HG03457 (cell line): ENCODE results near the gene LIMD2.

Experiments
- ATAC-seq: cut with Tn5 transposase; IDR thresholded peaks from one replicate; pipeline ENCODE4 v1.9.1; 2021; ENCODE audit warnings: moderate number of reproducible peaks; ENCODE audit not compliant: unreplicated experiment

The LIMD2 gene

DNA sequence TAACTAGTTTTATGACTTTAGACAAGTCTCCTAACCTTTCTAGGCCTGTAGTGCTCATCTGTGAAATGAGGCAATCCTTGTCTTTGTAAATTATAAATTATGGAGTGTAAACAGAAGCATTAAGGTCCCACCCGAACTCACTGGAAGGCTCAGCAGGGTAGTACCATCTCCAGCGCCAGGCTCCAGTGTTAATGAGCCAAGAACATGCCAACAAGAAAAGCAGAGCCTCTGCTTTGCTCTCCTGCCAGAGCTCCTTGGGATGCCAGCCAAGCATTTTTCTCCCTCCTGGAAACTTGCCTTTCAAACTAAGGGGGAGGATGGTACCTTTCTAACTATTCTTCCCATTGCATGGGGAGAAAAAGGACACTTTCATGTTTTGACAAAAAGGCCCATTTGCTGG, 14.9 kb downstream of the LIMD2 start:
- no peak for ATAC-seq

DNA sequence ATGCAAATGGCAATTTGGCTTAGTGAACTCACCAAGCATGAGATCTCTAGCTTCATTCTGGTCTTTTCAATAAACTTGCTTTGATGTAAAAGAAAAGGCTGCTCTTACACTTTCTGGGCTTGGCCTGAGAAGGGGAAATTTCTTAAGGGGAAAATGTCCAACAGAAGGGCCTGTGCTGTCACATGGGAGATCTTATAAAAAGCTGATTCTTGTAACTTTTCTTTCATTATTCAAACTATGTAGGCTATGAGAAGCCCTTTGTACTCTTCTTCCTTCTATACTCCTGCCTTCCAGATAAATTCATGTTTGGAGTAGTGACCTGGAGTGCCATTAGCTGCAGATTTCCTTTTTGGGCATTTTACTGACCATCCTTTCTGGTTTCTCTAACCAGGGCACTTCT, 16.9 kb downstream of the LIMD2 start:
- no peak for ATAC-seq

DNA sequence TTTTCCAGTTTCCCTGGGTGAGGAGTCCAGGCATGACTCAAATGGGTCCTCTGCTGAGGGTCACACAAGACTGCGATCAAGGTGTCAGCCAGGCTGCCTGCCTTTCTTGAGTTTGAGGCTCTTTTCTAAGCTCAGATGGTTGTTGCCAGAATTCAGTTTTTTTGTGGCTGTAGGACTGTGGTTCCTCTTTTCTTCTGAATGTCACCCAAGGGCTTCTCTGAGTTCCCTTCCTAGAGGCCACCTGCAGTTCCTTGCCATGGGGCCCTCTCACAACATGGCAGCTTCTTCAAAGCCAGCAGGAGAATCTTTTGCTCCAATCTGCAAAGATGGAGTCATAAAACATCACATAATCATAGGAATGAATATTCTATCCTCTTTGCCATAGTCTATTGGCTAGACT, 17.5 kb downstream of the LIMD2 start:
- no peak for ATAC-seq

DNA sequence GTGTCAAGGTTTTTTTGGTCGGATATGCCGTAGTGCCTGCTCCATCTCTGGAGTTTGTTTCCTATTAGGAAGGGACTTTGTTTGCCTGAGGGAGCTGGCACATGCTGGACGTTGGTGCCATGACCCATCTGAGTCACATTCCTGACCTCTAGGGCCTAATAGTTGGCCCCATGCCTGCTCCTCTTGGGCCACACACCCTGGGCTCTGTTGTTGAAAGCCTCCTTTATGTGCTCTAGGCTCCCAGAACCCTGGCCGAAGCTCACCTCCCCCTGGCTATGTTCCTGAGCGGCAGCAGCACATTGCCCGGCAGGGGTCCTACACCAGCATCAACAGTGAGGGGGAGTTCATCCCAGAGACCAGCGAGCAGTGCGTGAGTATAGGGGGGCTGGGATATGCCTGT, 18.4 kb downstream of the LIMD2 start:
- no peak for ATAC-seq

DNA sequence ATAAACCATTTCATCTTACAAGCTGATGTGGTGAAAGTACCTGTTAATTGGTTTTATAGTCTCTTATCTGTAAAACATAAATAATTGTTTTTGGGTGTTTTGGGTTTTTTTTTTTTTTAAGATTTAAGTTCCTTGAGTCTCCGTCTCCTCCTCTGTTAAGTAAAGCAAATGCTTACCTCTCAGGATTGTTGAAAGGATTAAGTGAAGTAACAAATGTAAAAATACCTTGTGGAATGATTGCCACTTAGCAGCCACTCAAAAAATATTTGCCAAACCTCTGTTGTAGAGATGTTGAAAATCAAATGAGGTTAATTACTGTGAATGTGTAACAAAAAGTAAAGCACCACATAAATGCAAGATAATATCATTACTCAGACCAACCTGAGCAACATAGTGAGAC, 19.2 kb downstream of the LIMD2 start:
- no peak for ATAC-seq

DNA sequence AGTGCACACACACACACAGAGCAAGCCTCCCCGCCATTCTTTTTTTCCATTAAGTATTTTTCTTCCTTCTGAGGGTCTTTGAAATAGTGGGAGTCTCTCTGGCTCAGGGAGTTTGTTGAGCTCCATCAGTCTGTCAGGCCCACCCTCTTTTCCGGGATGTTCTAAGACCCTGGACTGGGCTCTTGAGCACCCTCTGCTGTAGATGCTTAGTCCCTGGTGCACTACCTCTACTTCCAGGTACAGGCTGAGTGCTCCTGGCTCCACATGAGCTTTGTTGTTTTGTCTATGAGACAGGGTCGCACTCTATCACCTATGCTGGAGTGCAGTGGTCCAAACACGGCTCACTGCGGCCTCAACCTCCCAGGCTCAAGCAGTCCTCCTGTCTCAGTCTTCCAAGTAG, 20.7 kb downstream of the LIMD2 start:
- ATAC-seq: no peak

DNA sequence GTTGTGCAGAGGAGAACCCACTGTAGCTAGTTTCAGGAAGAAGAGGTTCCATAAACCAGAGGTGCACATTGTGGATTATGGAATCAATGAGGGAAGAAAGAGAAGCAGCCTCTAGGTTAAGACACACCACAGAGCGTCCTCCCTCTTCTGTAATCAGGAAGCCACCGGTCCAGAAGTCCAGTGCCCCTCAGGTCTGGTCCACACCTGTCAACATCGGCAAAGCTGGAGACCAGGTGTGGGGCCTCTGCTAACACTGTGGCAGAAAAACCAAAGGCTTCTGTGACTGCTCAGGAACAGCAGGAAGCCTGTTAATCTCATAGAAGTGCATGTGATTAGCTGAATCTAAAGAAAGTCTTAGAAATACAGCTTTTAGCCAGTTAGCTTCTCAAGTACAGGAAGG, 23.3 kb downstream of the LIMD2 start:
- ATAC-seq: no peak

DNA sequence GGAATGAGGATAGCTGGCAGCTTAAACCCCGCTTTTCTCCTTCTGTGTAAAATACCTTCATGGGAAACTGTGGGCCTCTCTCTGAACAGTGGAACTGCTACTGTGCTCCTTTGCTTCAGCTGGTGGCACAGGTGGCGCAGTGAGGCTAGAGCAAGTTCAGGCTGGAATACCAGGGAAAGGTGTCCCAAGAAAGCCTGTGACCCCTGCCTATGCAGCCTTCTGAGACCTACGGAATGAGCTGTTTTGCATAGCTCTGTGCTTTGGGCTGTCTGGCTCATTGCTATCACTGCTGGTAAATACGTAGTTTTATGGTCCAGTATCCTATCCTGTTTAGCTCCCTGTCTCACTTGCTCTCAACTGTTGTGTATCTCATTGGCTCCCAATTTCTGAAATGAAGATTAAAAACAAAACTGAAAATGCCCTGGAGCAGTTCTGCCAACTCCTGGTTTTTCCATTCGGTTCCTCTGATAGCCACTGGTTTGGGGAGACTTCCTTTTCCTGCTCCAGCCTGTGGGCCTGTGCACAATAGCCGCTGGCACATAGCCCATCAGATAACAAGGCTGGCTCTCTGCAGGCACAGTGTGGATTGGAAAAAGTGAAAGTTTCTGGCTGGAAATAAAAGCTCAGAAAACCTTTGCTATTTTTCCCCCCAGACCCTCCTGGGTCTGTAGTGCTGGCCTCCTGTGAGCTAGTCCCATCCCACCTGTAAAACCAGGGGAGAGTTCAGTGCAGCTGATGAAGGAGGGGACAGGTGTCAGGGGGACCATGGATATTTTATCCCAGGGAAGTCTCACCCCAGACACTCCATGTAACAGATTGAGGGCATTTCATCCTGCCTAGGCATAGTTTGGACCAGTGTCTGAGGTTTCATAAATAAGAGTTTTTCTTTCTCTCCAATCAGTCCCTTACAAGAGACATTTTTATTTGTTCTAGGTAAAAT, 24.0 kb downstream of the LIMD2 start:
- ATAC-seq: no peak

DNA sequence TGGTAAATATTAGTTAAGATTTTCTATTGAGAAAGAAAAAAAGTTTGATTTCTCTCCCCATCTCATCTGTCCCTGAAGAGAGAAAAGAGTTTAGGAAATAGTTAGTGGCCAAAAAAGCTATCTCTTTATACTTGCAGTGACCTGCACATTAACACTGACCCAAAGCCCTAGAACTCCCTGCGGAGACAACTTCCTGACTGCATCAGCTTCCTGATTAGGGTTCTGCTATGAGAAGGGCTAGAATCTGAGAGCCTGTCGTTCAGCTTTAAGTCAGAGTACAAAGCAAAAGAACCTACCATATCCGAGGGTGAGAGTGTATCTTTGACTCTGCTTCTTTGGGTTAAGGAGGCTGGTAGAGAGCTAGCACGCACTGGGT, 24.7 kb downstream of the LIMD2 start:
- ATAC-seq: no peak

DNA sequence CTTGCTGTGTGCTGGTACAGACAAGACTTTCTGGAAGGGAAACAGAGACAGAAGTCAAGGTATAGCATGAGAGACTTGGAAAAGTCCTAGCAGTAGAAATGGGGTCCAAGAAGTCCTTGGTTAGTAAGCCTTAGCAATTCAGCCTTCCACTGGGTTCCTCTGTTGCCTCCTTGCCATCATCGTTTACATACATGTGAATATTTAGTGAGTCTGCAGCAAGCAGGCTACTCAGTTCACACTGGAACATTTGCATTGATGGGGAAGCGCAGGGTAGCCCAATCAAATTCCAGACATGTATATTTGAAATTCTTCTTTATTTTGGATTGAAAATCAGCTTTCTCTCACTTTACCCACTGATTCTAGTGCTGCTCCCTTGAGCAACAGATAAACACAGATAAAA, 27.1 kb downstream of the LIMD2 start:
- ATAC-seq: no peak

DNA sequence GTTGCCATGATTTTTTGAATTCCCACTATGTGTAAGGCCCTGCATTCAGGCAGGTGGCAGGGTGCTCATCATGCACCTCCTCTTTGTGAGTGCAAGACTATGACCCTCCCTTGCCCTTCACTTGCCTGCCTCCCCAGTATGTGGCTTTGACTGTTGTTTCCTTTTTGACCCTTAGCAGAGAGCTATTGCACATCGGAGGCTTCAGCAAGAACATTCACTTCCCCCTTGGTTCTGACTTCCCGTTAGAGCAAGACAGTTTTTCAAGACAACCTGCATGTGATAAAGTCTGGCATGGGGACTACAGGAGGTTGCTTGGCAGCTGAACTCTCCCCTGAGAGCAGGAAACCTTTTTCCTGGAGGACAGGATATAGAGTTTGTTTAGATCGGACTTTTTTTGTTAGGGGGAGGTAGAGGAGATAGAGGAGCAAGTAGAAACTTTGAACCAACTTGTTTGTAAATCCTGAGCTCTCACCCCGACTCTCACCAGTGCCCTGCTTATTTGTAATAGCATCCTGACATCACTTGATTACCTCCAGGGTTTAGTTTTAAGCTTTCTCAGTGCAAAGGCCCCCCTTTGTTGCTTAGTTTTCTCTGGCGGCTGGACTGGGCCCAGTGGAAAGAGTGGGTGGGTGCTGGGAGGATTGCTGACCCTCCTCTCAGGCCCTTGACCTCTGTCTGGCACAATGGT, 34.3 kb downstream of the LIMD2 start:
- no peak for ATAC-seq

DNA sequence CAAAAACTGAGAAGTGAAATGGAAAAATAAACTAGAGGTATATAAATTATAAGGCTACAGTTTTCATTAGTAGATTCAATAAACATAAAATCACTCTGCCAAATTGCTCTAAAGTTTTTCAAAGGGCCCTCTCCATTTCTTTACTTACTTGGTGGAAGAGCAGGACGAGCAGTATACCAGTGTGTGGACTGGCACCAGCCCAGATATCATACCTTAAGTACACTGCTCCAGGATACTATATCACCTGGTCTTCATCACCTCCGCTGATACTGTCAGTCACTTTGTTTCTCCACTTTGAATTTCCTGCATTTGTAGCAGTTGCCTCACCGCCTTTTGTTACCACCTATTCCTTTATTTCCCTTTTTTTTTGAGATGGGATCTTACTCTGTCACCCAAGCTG, 40.1 kb downstream of the LIMD2 start:
- ATAC-seq: no peak

DNA sequence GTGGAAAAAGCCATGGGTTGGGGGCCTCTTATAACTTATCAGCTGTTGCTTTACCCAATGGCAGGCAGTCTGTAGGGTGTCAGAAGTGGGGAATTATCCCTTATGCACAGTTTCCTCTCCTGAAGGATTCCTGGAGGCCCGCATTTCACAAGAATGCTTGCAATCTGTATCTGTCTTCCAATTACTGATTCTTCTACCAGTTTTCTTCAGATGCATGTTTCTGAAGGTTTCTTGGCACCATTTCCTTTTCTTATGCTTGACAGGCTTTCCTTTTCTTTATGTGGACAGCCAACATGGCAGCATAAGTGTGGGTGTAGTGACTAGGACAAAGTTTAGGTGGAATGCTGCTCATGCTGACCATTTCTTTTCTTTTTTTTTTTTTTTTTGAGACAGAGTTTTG, 41.6 kb downstream of the LIMD2 start:
- ATAC-seq: no peak

DNA sequence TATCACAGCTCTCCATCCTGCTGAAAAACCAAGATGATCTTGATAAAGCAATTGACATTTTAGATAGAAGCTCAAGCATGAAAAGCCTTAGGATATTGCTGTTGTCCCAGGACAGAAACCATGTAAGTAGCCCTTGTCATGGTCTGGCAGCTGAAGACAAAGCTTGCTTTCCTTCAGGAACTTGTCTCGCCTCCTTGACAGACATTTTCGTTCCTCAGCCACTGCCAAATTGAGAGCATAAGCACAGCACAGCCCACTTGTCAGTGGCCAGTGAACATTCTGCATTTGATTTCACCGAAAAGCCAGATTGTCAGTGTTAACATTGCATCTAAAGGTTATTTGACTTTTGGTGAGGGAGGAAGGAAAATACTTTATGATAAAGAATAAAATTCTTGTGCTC, 42.1 kb downstream of the LIMD2 start:
- ATAC-seq: no peak

DNA sequence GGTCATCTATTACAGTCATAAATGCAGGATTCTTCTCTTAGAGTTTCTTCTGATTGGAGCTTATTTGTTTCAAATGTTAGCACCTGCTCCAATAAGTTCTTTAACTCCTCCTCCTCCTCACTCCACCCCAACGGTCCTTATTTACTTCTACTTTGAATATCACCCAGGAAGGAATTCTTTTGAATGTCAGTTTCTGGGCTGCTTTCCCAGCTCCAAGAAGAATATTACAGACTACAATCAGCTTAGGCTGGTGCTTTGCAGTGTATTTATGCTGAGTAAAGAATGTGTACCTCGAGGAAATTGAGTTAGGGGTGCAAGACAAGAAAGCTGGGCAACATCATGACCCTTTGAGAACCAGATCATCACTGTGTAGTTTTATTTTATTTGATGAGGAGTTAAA, 46.9 kb downstream of the LIMD2 start:
- no peak for ATAC-seq

DNA sequence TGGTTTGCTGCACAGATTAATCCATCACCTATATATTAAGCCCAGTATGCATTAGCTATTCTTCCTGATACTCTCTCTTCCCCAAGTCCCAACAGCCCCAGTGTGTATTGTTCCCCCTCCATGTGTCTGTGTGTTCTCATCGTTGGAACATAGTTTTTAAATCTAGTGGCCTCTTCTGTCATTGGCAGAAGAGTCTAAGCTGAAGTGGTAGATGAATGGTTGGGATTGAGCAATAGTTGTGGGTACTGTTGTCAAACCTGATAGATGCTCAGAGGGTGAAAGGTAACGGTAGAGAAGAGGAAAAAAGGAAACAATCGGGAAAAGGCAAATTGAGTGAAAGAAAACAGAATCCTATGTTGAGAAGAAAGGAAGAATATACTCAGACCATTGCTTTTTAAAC, 47.8 kb downstream of the LIMD2 start:
- ATAC-seq: no peak

DNA sequence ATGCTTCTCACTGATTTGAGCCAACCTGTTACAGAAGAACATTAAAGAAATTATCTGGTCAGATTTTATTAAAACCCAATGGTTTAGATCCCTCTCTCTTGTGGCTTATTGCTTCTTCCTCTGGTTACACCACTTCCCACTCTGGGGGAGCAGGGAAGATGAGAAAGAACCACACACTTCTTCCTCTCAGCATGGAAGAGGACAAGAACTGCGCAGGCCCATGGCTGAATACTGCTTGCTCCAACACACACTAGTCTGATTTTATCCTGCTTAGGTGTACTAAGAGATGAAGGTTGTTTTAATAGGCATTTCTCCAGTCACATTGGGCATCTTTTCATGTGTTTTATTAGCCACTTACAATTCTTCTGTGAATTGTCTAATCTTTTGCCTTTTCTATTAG, 50.1 kb downstream of the LIMD2 start:
- no peak for ATAC-seq

DNA sequence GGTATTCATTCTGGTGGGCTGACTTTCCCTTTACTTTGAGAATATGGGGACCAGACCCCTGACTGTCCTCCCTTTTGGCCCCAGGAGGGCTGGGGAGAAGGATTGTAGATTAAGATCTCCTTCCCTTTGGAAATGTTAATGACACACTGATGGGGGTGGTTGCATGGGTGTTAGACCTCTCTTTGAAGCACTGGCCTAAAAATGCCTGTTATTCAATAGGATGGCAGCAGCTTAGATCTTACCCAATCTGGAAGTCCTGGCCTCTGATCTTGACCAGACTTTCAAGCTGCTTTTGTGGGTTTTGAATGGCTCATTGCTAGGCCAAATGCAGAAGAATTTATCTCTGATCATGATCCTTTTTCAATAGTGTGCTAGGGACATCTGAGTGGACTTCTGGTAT, 52.0 kb downstream of the LIMD2 start:
- ATAC-seq: no peak

DNA sequence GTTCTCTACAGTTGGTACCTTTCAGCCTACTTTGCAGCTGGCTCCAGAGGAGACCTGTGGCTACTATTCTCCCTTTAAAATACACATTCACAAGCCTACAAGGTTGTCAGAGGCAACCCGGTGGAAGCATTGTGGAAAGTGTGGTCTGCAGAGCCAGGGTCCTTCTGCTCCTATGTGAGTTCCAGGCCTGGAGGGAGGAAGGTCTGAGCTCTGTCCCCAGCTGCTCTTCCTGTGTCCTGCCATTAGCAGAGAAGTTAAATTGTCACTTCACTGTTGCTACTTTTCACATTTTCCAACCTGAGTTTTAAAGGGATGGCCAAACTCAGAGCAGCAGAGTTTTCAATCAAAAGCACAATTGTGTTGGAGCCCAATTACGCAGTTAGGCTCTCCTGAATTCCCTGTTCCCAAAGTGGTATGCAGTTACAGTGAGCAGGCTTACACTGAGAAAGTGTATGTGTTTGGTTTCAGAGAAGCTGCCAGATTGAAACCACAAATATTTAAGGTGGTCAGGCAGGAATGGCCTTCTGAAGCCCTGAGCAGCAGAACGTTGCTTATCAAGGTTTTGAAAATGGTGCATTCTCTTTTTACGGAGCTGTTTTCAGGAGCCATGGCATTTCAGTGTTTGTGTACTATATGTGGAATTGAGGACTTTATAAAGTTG, 52.7 kb downstream of the LIMD2 start:
- ATAC-seq: no peak

DNA sequence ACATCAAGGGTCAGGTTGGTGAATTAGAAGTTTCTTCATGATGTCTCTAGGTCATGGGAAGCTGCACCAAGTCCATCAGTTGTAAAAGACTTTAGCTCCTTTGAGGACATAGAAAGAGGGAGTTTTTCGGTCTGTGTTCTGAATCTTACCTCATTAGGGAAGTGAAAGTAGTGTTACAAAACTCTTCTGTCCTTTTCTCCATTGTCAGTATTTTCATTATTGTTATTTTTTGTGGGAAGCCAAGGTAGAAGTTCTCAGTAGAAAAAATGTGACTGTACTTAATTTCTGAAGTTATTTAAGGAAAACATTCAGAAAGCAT, 53.5 kb downstream of the LIMD2 start:
- ATAC-seq: peak; percentile 67
